CD4-positive, alpha-beta memory T cell (primary cell): ENCODE data around the gene USP25. TPM values are rescaled to one million over a fixed set of nuclear protein-coding genes. Genes with fewer than 3 reads are reported as not detected.

Source experiments
- CTCF ChIA-PET: fragments of 350-600 bp; sonication (Branson Sonifier 250); formaldehyde crosslinking; loops from one replicate; lab custom pipeline; 2021; ENCODE audit warnings: inconsistent platforms; ENCODE audit not compliant: partially characterized antibody; lab: Charles Lee
- POLR2A ChIA-PET: fragments of 350-600 bp; sonication (Branson Sonifier 250); formaldehyde crosslinking; loops from one replicate; lab custom pipeline; 2021; ENCODE audit not compliant: partially characterized antibody; lab: Charles Lee
- DNase-seq, 5 donors: peaks; one replicate each; pipeline versions ENCODE4 v3.0.0 to v3.0.0-alpha.2; 2020 to 2022; ENCODE audit warnings: mixed read lengths in 1 of 5
- H3K27ac ChIP-seq: one replicate; pipeline ENCODE4 v1.7.0; 2013; ENCODE audit warnings: low read depth, low read length
- H3K27me3 ChIP-seq: 2 replicates; pipeline ENCODE4 v1.7.0; 2013; ENCODE audit warnings: mild to moderate bottlenecking, low read length, moderate library complexity; ENCODE audit not compliant: insufficient read depth
- H3K36me3 ChIP-seq: 2 replicates; pipeline ENCODE4 v1.7.0; 2013; ENCODE audit warnings: mild to moderate bottlenecking, low read length, moderate library complexity; ENCODE audit not compliant: insufficient read depth
- H3K4me1 ChIP-seq: 2 replicates; pipeline ENCODE4 v1.7.0; 2013; ENCODE audit warnings: mild to moderate bottlenecking, low read length, moderate library complexity; ENCODE audit not compliant: insufficient read depth
- H3K4me3 ChIP-seq, 2 donors: one replicate each; pipeline ENCODE4 v1.7.0; 2013; ENCODE audit warnings: low read length in 2 of 2, mild to moderate bottlenecking in 1 of 2
- H3K9me3 ChIP-seq, 2 donors: one replicate each; pipeline ENCODE4 v1.7.0; 2013; ENCODE audit warnings: low read length in 2 of 2, control low read depth in 1 of 2; ENCODE audit not compliant: control insufficient read depth in 1 of 2
- H3K27ac Mint-ChIP-seq, 7 donors: one replicate each; pipeline ENCODE4 v1.8.0; 2020 to 2021; ENCODE audit warnings: mixed read lengths in 7 of 7, mild to moderate bottlenecking in 6 of 7, inconsistent platforms in 3 of 7, moderate library complexity in 3 of 7
- H3K27me3 Mint-ChIP-seq, 2 donors: one replicate each; pipeline ENCODE4 v1.8.0; 2020 to 2021; ENCODE audit warnings: mixed read lengths in 2 of 2
- H3K36me3 Mint-ChIP-seq, 2 donors: one replicate each; pipeline ENCODE4 v1.8.0; 2020 to 2021; ENCODE audit warnings: mixed read lengths in 2 of 2, inconsistent platforms in 1 of 2, mild to moderate bottlenecking in 1 of 2
- H3K4me1 Mint-ChIP-seq, 4 donors: one replicate each; pipeline ENCODE4 v1.8.0; 2020 to 2021; ENCODE audit warnings: mixed read lengths in 4 of 4, mild to moderate bottlenecking in 1 of 4
- H3K4me3 Mint-ChIP-seq, 8 donors: one replicate each; pipeline ENCODE4 v1.8.0; 2020 to 2021; ENCODE audit warnings: mixed read lengths in 8 of 8, mild to moderate bottlenecking in 7 of 8, moderate library complexity in 6 of 8, inconsistent platforms in 3 of 8
- H3K9me3 Mint-ChIP-seq, 8 donors: one replicate each; pipeline ENCODE4 v1.8.0; 2020 to 2021; ENCODE audit warnings: mixed read lengths in 8 of 8, mild to moderate bottlenecking in 5 of 8, inconsistent platforms in 3 of 8, moderate library complexity in 1 of 8
- intact Hi-C: fragments of 100-400 bp; cut with micrococcal nuclease; formaldehyde crosslinking; loops from one replicate; pipeline ENCODE4 v1.15.1; 2023
- polyA plus RNA-seq, 2 donors: library from polyadenylated mRNA; unstranded; fragments of 300-500 nt; fragmentation: Illumina TruSeq; gene quantifications; one replicate each; pipeline ENCODE4 v1.2.3, GENCODE V29; 2021
- total RNA-seq, 2 experiments: library from RNA; stranded (reverse); gene quantifications; one replicate each; pipeline ENCODE4 v1.2.3, GENCODE V29; 2021

USP25 gene
- total and polyA plus RNA-seq, 4 experiments from 2014 or later, result 6.2 to 73.5 (median 49.1) TPM

DNA sequence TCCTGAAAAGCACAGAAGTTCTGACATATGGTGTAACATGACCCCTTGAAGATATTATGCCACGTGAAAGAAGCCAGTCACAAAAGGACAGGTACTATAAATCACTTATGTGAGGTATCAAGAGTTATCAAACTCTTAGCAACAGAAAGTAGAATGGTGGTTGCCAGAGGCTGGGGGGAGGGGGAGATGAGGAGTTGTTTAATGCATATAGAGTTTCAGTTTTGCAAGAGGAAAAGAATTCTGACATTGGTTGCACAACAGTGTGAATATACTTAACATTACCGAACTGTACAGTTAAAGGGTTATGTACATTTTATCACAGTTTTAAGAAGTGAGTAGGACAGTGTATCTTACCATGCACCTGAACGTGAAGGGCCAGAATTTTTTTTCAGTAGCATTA, 80.0 kb downstream of the USP25 start:
- Mint-ChIP-seq H3K36me3 (peaks cover 67 to 68% of the 10 kb centered on the region in 2 donors), H3K27ac (peak overlapping the region in 2 of 7 donors; percentile 51 to 73), H3K9me3 (peaks cover 0 to 8% (median 6%) of the 10 kb centered on the region in 8 donors), H3K27me3 (no peaks in the 10 kb centered on the region), H3K4me1 (peaks cover 4 to 8% (median 5%) of the 10 kb centered on the region in 4 donors), H3K4me3 (no peak overlapping the region)
- H3K4me3 ChIP-seq, result no peak overlapping the region
- CTCF ChIA-PET, result interaction anchor here (1.2 kb wide), 1 partner anchor 108 kb away, joined by 3 read pairs; no protein-coding TSS in a partner anchor
- POLR2A ChIA-PET, result no interaction called here
- no peaks in the 10 kb centered on the region for H3K4me1 ChIP-seq
- H3K9me3 ChIP-seq, result no peaks in the 10 kb centered on the region
- H3K27me3 ChIP-seq, result no peaks in the 10 kb centered on the region
- intact Hi-C loops, result no loop called here
- no peak overlapping the region for H3K27ac ChIP-seq
- DNase-seq, result peak in 1 of 5 donors; percentile 14
- H3K36me3 ChIP-seq, result peaks cover 4% of the 10 kb centered on the region

GRCh38 chr21:15815285-15815684, 85.5 kb downstream of the USP25 start:
- H3K4me1 Mint-ChIP-seq, result peaks cover 9 to 23% (median 17%) of the 10 kb centered on the region in 4 donors

GRCh38 chr21:15820327-15820726, 90.5 kb downstream of the USP25 start:
- Histone ChIP-seq H3K27ac (no peak overlapping the region), H3K4me3 (no peak overlapping the region), H3K9me3 (no peaks in the 10 kb centered on the region), H3K36me3 (peaks cover 20% of the 10 kb centered on the region), H3K27me3 (no peaks in the 10 kb centered on the region), H3K4me1 (peaks cover 30% of the 10 kb centered on the region)
- Mint-ChIP-seq H3K9me3 (peaks cover 0 to 3% (median under 1%) of the 10 kb centered on the region in 8 donors), H3K4me1 (peaks cover 31 to 42% (median 38%) of the 10 kb centered on the region in 4 donors), H3K27me3 (no peaks in the 10 kb centered on the region), H3K27ac (peak overlapping the region in 2 of 7 donors; percentile 51 to 67), H3K4me3 (no peak overlapping the region), H3K36me3 (peaks cover 44 to 46% of the 10 kb centered on the region in 2 donors)
- intact Hi-C loops, result loop anchor here (5.0 to 10.0 kb wide), 4 partner anchors 138 to 1566 kb away; partner anchors contain the start of gene HSPA13
- ChIA-PET CTCF (no interaction called here), POLR2A (no interaction called here)
- DNase-seq, result no peak

More at GRCh38 chr21:15815285-15815684, 85.5 kb downstream of the USP25 start:
- Histone ChIP-seq H3K27ac (no peak overlapping the region), H3K9me3 (no peaks in the 10 kb centered on the region), H3K27me3 (no peaks in the 10 kb centered on the region), H3K36me3 (peaks cover 20% of the 10 kb centered on the region), H3K4me3 (no peak overlapping the region), H3K4me1 (no peaks in the 10 kb centered on the region)
- Mint-ChIP-seq H3K27ac (peak overlapping the region in 4 of 7 donors; percentile 25 to 61 (median 44)), H3K36me3 (peaks cover 75 to 77% of the 10 kb centered on the region in 2 donors), H3K4me3 (no peak overlapping the region), H3K27me3 (no peaks in the 10 kb centered on the region), H3K9me3 (peaks cover 0 to 14% (median 7%) of the 10 kb centered on the region in 8 donors)
- POLR2A ChIA-PET, result no interaction called here
- CTCF ChIA-PET, result no interaction called here
- no peak for DNase-seq
- intact Hi-C loops, result no loop called here

DNA sequence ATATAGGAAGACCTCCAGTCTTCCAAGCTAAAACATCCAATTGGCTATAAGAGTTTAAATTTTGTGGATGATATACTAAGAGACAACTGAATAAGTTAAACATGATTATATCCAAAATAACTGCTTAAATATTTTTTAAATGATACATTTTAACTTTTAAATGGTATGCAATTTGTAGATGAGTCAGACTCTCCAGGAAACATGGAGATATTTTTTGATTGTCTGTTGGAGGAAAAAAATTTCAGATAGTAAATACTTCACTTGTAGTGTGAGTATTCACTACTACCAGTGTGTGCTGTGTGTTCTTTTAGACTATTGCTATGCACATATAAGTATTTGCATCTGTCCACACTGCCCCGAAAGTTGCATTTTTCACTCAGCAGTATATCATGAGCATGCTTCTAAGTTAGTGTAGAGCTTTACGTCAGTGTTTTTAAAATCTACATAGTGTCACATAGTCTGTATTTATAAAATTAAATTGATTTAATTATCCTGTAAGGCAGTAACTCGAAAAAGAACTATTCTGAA, 91.1 kb downstream of the USP25 start:
- Mint-ChIP-seq H3K9me3 (peaks cover 0 to 3% (median 0%) of the 10 kb centered on the region in 8 donors), H3K4me1 (peaks cover 32 to 44% (median 38%) of the 10 kb centered on the region in 4 donors), H3K36me3 (peaks cover 38 to 41% of the 10 kb centered on the region in 2 donors), H3K4me3 (no peak overlapping the region), H3K27me3 (no peaks in the 10 kb centered on the region), H3K27ac (peak overlapping the region in 1 of 7 donors; percentile 29)
- no peak overlapping the region for H3K4me3 ChIP-seq
- DNase-seq, result no peak
- H3K4me1 ChIP-seq, result peaks cover 32% of the 10 kb centered on the region
- intact Hi-C loops, result loop anchor here (5.0 to 10.0 kb wide), 4 partner anchors 139 to 1566 kb away; partner anchors contain the start of gene HSPA13
- CTCF ChIA-PET, result interaction anchor here (1.5 kb wide), 1 partner anchor 142 kb away, joined by 3 read pairs; no protein-coding TSS in a partner anchor
- no peak overlapping the region for H3K27ac ChIP-seq
- no peaks in the 10 kb centered on the region for H3K27me3 ChIP-seq
- peaks cover 14% of the 10 kb centered on the region for H3K36me3 ChIP-seq
- POLR2A ChIA-PET, result no interaction called here
- no peaks in the 10 kb centered on the region for H3K9me3 ChIP-seq

DNA sequence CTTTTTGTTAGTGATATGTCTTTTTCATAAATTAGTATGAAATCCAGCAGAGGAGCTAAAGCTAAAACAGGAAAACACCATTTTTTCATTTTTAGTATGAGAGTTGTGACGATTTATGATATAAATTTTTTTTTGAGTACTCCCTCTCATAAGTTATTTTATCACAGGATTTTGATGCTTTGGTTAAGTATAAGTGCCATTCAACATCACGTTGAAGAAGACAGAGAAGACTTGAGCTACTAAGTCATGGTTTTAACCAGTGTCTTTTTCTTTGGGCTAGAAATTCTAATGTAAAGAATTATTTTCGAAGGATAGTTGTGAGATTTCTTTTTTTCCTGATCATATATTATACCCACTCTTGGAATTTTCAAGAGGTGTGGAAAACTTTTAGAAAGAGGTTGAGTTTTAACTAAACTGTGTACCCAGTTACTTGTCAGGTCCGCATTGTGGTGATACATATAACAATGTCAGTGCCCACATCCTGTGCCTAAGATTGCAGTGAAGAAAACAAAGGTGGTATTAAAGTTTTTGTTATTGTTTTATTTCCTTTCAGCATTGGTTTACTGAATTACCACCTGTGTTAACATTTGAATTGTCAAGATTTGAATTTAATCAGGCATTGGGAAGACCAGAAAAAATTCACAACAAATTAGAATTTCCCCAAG, 93.8 kb downstream of the USP25 start:
- Mint-ChIP-seq H3K4me1 (peaks cover 31 to 37% (median 32%) of the 10 kb centered on the region in 4 donors), H3K4me3 (peak overlapping the region; percentile 62 to 86 (median 74)), H3K27me3 (no peaks in the 10 kb centered on the region), H3K9me3 (no peaks in the 10 kb centered on the region), H3K36me3 (peaks cover 33 to 36% of the 10 kb centered on the region in 2 donors), H3K27ac (peak overlapping the region; percentile 69 to 91 (median 85))
- ChIA-PET POLR2A (interaction anchor here (1.1 to 1.2 kb wide), 3 partner anchors 88 to 93 kb away, joined by 3 to 7 read pairs (median 7); partner anchors contain the start of gene USP25), CTCF (interaction anchor here (0.8 to 1.0 kb wide), 3 partner anchors 30 to 93 kb away, joined by 3 to 4 read pairs (median 3); no protein-coding TSS in a partner anchor)
- Histone ChIP-seq H3K9me3 (no peaks in the 10 kb centered on the region), H3K36me3 (peaks cover 17% of the 10 kb centered on the region), H3K27me3 (no peaks in the 10 kb centered on the region), H3K4me3 (no peak overlapping the region), H3K27ac (peak overlapping the region; percentile 21), H3K4me1 (peaks cover 32% of the 10 kb centered on the region)
- intact Hi-C loops, result loop anchor here (5.0 to 10.0 kb wide), 4 partner anchors 141 to 1569 kb away; partner anchors contain the start of gene HSPA13
- DNase-seq, result peak; percentile 25 to 50 (median 38)

- Mint-ChIP-seq H3K9me3 (no peaks in the 10 kb centered on the region), H3K4me3 (no peak overlapping the region), H3K4me1 (peaks cover 25 to 37% (median 32%) of the 10 kb centered on the region in 4 donors), H3K36me3 (peaks cover 29 to 40% of the 10 kb centered on the region in 2 donors), H3K27ac (peak overlapping the region in 1 of 7 donors; percentile 4), H3K27me3 (no peaks in the 10 kb centered on the region)
- peaks cover 15% of the 10 kb centered on the region for H3K36me3 ChIP-seq
- no peaks in the 10 kb centered on the region for H3K9me3 ChIP-seq
- peaks cover 32% of the 10 kb centered on the region for H3K4me1 ChIP-seq
- ChIA-PET POLR2A (no interaction called here), CTCF (interaction anchor here (0.8 to 1.5 kb wide), 6 partner anchors 33 to 343 kb away, joined by 3 to 5 read pairs (median 4); no protein-coding TSS in a partner anchor)
- H3K4me3 ChIP-seq, result no peak overlapping the region
- H3K27ac ChIP-seq, result no peak overlapping the region
- no peaks in the 10 kb centered on the region for H3K27me3 ChIP-seq
- DNase-seq, result no peak
- intact Hi-C loops, result loop anchor here (1.0 to 10.0 kb wide), 7 partner anchors 92 to 1571 kb away; partner anchors contain the start of genes HSPA13 and NRIP1
Measured at GRCh38 chr21:15825700-15826099, 95.9 kb downstream of the USP25 start.
